Mesendoderm (in vitro differentiated cells): ENCODE results near the gene HIBADH. TPM values are rescaled to one million over a fixed set of nuclear protein-coding genes. Genes with fewer than 3 reads are reported as not detected.

Experiments
- DNase-seq: peaks from one replicate; pipeline ENCODE4 v3.0.0; 2013
- H2AK5ac ChIP-seq: 2 replicates; pipeline ENCODE4 v1.6.1; 2013; ENCODE audit warnings: low read length, inconsistent platforms
- H2BK120ac ChIP-seq: 2 replicates; pipeline ENCODE4 v1.6.1; 2013; ENCODE audit warnings: low read depth, mild to moderate bottlenecking, low read length, moderate library complexity, mixed read lengths
- H2BK15ac ChIP-seq: replicated peaks from 2 replicates; pipeline ENCODE4 v1.6.1; 2013; ENCODE audit warnings: low read depth, mild to moderate bottlenecking, moderate library complexity
- H2BK5ac ChIP-seq: 2 replicates; pipeline ENCODE4 v1.6.1; 2013; ENCODE audit warnings: low read length, inconsistent platforms
- H3K18ac ChIP-seq: 2 replicates; pipeline ENCODE4 v1.6.1; 2013; ENCODE audit warnings: mild to moderate bottlenecking, low read length, mixed read lengths
- H3K23ac ChIP-seq: one replicate; pipeline ENCODE4 v1.6.1; 2013; ENCODE audit warnings: low read length
- H3K27ac ChIP-seq: 2 replicates; pipeline ENCODE4 v1.5.1; 2013; ENCODE audit warnings: low read depth, mild to moderate bottlenecking, inconsistent platforms, low read length, moderate library complexity
- H3K27me3 ChIP-seq: 2 replicates; pipeline ENCODE4 v1.6.1; 2013; ENCODE audit warnings: low read length, control low read depth, mild to moderate bottlenecking, inconsistent platforms; ENCODE audit not compliant: insufficient read depth, poor library complexity
- H3K36me3 ChIP-seq: 2 replicates; pipeline ENCODE4 v1.6.1; 2013; ENCODE audit warnings: low read length, inconsistent platforms; ENCODE audit not compliant: control insufficient read depth, insufficient read depth
- H3K4ac ChIP-seq: one replicate; pipeline ENCODE4 v1.6.1; 2013; ENCODE audit warnings: low read depth, mild to moderate bottlenecking, low read length, moderate library complexity
- H3K4me1 ChIP-seq: 2 replicates; pipeline ENCODE4 v1.6.1; 2013; ENCODE audit warnings: low read depth, low read length, inconsistent platforms; ENCODE audit not compliant: control insufficient read depth
- H3K4me2 ChIP-seq: 2 replicates; pipeline ENCODE4 v1.6.1; 2013; ENCODE audit warnings: low read length
- H3K4me3 ChIP-seq: 2 replicates; pipeline ENCODE4 v1.5.1; 2013; ENCODE audit warnings: mild to moderate bottlenecking, low read length
- H3K56ac ChIP-seq: one replicate; pipeline ENCODE4 v1.6.1; 2013; ENCODE audit warnings: low read length
- H3K79me1 ChIP-seq: 2 replicates; pipeline ENCODE4 v1.6.1; 2013; ENCODE audit warnings: low read length, inconsistent platforms
- H3K79me2 ChIP-seq: 2 replicates; pipeline ENCODE4 v1.6.1; 2013; ENCODE audit warnings: mild to moderate bottlenecking, low read length; ENCODE audit not compliant: control insufficient read depth, insufficient read depth
- H3K9ac ChIP-seq: 2 replicates; pipeline ENCODE4 v1.6.1; 2013; ENCODE audit warnings: low read length, inconsistent platforms
- H4K5ac ChIP-seq: one replicate; pipeline ENCODE4 v1.6.1; 2013; ENCODE audit warnings: low read length
- H4K8ac ChIP-seq: one replicate; pipeline ENCODE4 v1.6.1; 2013; ENCODE audit warnings: low read depth, mild to moderate bottlenecking, control low read depth, low read length, moderate library complexity
- WGBS: extraction: QIAGEN DNeasy Blood & Tissue Kit; methylation state at CpG from one replicate; pipeline ENCODE4 v1.1.7; 2013; ENCODE audit warnings: low lambda C conversion rate, missing lambda C conversion rate; ENCODE audit not compliant: insufficient coverage; ENCODE audit errors: extremely low coverage; 5-methylcytosine and 5-hydroxymethylcytosine counted together
- polyA plus RNA-seq, 2 experiments: library from polyadenylated mRNA; stranded (reverse); fragments of 200-250 nt; gene quantifications; one replicate each; pipeline ENCODE4 v1.2.3, GENCODE V29; 2013

HIBADH gene
- polyA plus RNA-seq (2013, experiment 1 of 2), result 13.4 TPM
- polyA plus RNA-seq (2013, experiment 2 of 2), result 13.7 TPM

DNA sequence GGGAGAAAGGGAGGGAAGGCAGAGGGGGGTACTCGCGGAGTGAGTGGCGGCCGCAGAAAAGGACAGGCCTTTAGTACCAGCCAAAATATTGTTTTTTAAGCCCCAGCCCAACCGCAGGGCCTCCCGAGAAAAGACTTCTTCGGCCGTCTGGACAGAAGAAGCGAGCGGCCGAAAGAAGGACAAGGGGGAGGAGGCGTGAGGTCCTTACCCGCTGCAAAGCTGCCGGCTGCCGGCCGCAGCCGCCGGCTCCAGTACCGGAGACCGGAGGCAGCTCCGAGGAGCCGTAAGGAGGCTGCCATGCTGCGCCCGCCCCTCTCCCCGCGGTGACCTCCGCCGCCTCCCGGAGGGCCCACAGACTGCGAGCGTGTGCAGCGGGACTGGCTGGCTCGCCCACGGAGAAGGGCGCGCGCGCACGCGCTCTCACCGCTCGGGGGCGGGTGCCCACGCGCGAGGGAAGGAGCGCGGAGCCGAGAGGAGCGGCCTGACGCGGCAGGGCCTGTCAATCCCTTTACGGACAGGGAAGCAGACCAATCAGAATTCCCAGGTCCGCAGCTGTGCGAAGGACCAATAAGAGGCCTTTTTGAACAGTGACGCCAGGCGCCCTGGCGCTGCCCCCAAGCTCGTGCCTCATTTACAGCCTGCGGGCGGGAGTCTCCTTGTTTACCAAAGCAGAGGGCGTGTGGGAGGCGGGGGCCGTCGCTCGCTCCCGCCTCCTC, at the start of gene HIBADH:
TSS of gene HIBADH (minus strand) at position 394 of the 716 bp plus-strand sequence. CDS start at position 299, 95 bp downstream.
- Histone ChIP-seq H3K4ac (peak within 1 kb of the TSS; percentile 5), H4K8ac (no peak within 1 kb of the TSS), H3K23ac (peak within 1 kb of the TSS; percentile 56), H2BK120ac (no peak within 1 kb of the TSS), H2BK15ac (no peak within 1 kb of the TSS), H2BK5ac (peak within 1 kb of the TSS; percentile 54), H4K5ac (no peak within 1 kb of the TSS), H3K27ac (peak within 1 kb of the TSS; percentile 25), H3K9ac (peak within 1 kb of the TSS; percentile 87), H3K56ac (peak within 1 kb of the TSS; percentile 95), H3K18ac (peak within 1 kb of the TSS; percentile 85), H3K27me3 (no peaks in the 10 kb centered on the region), H3K79me1 (peaks cover 1% of the 10 kb centered on the region), H3K4me2 (peak within 1 kb of the TSS; percentile 91), H3K4me1 (no peaks in the 10 kb centered on the region), H2AK5ac (no peak within 1 kb of the TSS), H3K79me2 (no peaks in the 10 kb centered on the region), H3K4me3 (peak within 1 kb of the TSS; percentile 81), H3K36me3 (no peaks in the 10 kb centered on the region)
- WGBS, result no CpG with 5 or more reads among the region's 67 CpGs
- peak; percentile 100 for DNase-seq

GRCh38 chr7:27712217-27712616, 49.5 kb upstream of the HIBADH start:
- Histone ChIP-seq H3K4ac (no peak overlapping the region), H3K79me1 (no peaks in the 10 kb centered on the region), H3K36me3 (no peaks in the 10 kb centered on the region), H3K4me1 (no peaks in the 10 kb centered on the region), H3K79me2 (no peaks in the 10 kb centered on the region), H4K5ac (no peak overlapping the region), H3K56ac (no peak overlapping the region), H3K9ac (no peak overlapping the region), H2AK5ac (no peak overlapping the region), H2BK5ac (no peak overlapping the region), H3K27ac (no peak overlapping the region), H3K4me2 (no peak overlapping the region), H3K18ac (no peak overlapping the region), H3K27me3 (no peaks in the 10 kb centered on the region), H3K4me3 (no peak overlapping the region), H2BK15ac (no peak overlapping the region), H4K8ac (no peak overlapping the region), H2BK120ac (no peak overlapping the region), H3K23ac (no peak overlapping the region)
- WGBS, result no CpG with 5 or more reads among the region's 3 CpGs
- no peak for DNase-seq

DNA sequence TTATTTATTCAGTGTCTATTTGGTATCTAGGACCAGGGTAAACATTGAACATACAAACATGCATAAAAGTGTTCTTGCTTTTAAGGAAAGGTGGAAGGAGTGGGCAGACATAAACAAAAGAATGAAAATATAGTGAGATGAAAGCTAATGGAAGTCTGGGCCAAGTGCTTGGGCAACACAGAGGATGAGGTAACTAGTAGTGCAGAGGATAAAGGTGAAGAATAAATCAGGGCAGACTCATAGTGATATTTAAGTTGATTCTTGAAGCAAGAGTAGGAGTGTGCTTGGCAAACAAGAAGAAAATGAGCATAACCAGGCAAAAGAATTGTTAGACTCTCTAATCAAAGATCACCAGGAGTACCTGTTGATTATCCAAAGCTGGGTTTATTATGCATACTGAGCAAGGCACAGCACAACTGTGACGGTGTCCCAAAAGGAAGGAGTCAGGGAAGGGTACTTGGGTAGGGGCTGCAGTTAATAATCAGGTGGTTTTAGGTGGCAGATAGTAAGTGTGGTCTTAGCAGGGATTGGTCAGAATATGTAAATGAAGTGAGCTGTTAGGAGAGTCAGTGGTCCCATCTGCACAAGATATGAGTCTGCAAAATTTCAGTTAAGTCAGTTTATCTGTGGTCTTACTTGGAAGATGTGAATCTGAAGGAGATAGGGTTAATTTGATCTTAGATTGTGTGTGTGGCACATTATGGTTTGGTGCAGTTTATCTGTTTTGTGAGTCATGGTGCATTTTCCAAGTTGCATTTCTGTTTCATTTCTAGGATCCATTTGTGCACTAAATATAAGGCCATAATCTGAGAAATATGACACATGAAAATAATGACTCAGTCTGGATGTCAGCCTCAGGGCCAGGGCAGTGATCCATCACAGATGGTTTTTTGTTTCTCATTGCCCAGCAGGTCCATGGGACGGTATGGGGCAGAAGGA, 46.7 kb upstream of the HIBADH start:
- H2BK15ac ChIP-seq, result no peak overlapping the region
- H4K5ac ChIP-seq, result no peak overlapping the region
- H2BK120ac ChIP-seq, result no peak overlapping the region
- no peaks in the 10 kb centered on the region for H3K4me1 ChIP-seq
- no peak overlapping the region for H3K56ac ChIP-seq
- no peak overlapping the region for H3K27ac ChIP-seq
- no peaks in the 10 kb centered on the region for H3K79me2 ChIP-seq
- H3K9ac ChIP-seq, result no peak overlapping the region
- no peak for DNase-seq
- no peaks in the 10 kb centered on the region for H3K27me3 ChIP-seq
- H3K4me2 ChIP-seq, result no peak overlapping the region
- H2AK5ac ChIP-seq, result no peak overlapping the region
- H4K8ac ChIP-seq, result no peak overlapping the region
- no peak overlapping the region for H3K4ac ChIP-seq
- H2BK5ac ChIP-seq, result no peak overlapping the region
- no peak overlapping the region for H3K18ac ChIP-seq
- no peaks in the 10 kb centered on the region for H3K36me3 ChIP-seq
- WGBS, result no CpG with 5 or more reads among the region's 2 CpGs
- no peaks in the 10 kb centered on the region for H3K79me1 ChIP-seq
- no peak overlapping the region for H3K4me3 ChIP-seq
- H3K23ac ChIP-seq, result no peak overlapping the region

DNA sequence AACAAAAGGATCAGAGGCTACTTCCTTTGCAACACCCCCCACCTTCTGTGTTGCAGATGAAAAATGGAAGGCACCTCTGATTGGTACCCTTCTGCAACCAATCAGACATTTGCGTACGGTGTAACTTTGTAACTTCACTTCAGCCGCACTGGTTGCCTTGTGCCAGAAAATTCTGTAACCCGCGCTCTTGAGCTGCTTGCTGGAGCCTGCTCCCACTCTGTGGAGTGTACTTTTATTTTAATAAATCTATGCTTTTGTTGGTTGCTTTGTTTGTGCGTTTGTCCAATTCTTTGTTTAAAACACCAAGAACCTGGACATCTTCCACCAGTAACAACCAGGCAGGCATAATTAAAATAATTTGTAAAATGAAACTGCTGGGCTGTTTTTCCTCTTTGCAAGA, 45.8 kb upstream of the HIBADH start:
- no CpG with 5 or more reads among the region's 6 CpGs for WGBS
- Histone ChIP-seq H3K56ac (no peak overlapping the region), H4K8ac (no peak overlapping the region)

GRCh38 chr7:27705200-27705594, 42.5 kb upstream of the HIBADH start:
- no peak overlapping the region for H2BK5ac ChIP-seq
- no peak for DNase-seq
- H2BK120ac ChIP-seq, result no peak overlapping the region
- H3K4me3 ChIP-seq, result no peak overlapping the region
- H3K27me3 ChIP-seq, result no peaks in the 10 kb centered on the region
- H2AK5ac ChIP-seq, result no peak overlapping the region
- H2BK15ac ChIP-seq, result no peak overlapping the region
- WGBS, result no CpG with 5 or more reads among the region's 2 CpGs
- no peaks in the 10 kb centered on the region for H3K36me3 ChIP-seq
- no peak overlapping the region for H4K8ac ChIP-seq
- no peak overlapping the region for H4K5ac ChIP-seq
- no peaks in the 10 kb centered on the region for H3K4me1 ChIP-seq
- no peak overlapping the region for H3K18ac ChIP-seq
- H3K4ac ChIP-seq, result no peak overlapping the region
- H3K56ac ChIP-seq, result no peak overlapping the region
- H3K4me2 ChIP-seq, result no peak overlapping the region
- H3K9ac ChIP-seq, result no peak overlapping the region
- H3K79me1 ChIP-seq, result no peaks in the 10 kb centered on the region
- no peak overlapping the region for H3K23ac ChIP-seq
- H3K27ac ChIP-seq, result no peak overlapping the region
- no peaks in the 10 kb centered on the region for H3K79me2 ChIP-seq

More for the DNA sequence above, 45.8 kb upstream of the HIBADH start:
- H4K5ac ChIP-seq, result no peak overlapping the region
- H3K4me1 ChIP-seq, result no peaks in the 10 kb centered on the region
- no peak overlapping the region for H3K4me2 ChIP-seq
- H3K79me1 ChIP-seq, result no peaks in the 10 kb centered on the region
- H2AK5ac ChIP-seq, result no peak overlapping the region
- no peak overlapping the region for H3K23ac ChIP-seq
- no peak overlapping the region for H2BK120ac ChIP-seq
- H3K4ac ChIP-seq, result no peak overlapping the region
- no peak overlapping the region for H3K4me3 ChIP-seq
- no peak overlapping the region for H2BK5ac ChIP-seq
- H3K9ac ChIP-seq, result no peak overlapping the region
- no peak overlapping the region for H3K18ac ChIP-seq
- no peak overlapping the region for H2BK15ac ChIP-seq
- no peaks in the 10 kb centered on the region for H3K27me3 ChIP-seq
- no peak for DNase-seq
- no peaks in the 10 kb centered on the region for H3K36me3 ChIP-seq
- no peak overlapping the region for H3K27ac ChIP-seq
- no peaks in the 10 kb centered on the region for H3K79me2 ChIP-seq
